IPS DF 6.9 (cell line): ENCODE measurements around the gene MBOAT7.
"Not testable (repeated sequence)": the region's sequence is repeated elsewhere in the genome, so short reads cannot be mapped to it uniquely, and the experiment has no call there.

ENCODE experiments used
- DNase-seq: peaks from one replicate; pipeline ENCODE4 v3.0.0-alpha.2; 2013; ENCODE audit warnings: low read depth, low spot score
- H3K27ac ChIP-seq: one replicate; pipeline ENCODE4 v1.5.1; 2013; ENCODE audit warnings: low read length, control low read depth
- H3K27me3 ChIP-seq: 2 replicates; pipeline ENCODE4 v1.6.1; 2013; ENCODE audit warnings: mild to moderate bottlenecking, low read length; ENCODE audit not compliant: control insufficient read depth, insufficient read depth
- H3K36me3 ChIP-seq: 2 replicates; pipeline ENCODE4 v1.6.1; 2013; ENCODE audit warnings: low read length; ENCODE audit not compliant: control insufficient read depth, insufficient read depth
- H3K4me1 ChIP-seq: 2 replicates; pipeline ENCODE4 v1.6.1; 2013; ENCODE audit warnings: low read length; ENCODE audit not compliant: control insufficient read depth, insufficient read depth
- H3K4me3 ChIP-seq: 2 replicates; pipeline ENCODE4 v1.5.1; 2013; ENCODE audit warnings: mild to moderate bottlenecking, low read length
- H3K9me3 ChIP-seq: 2 replicates; pipeline ENCODE4 v1.6.1; 2013; ENCODE audit warnings: low read length, inconsistent platforms; ENCODE audit not compliant: control insufficient read depth, insufficient read depth
- WGBS: extraction: QIAGEN DNeasy Blood & Tissue Kit; methylation state at CpG from one replicate; pipeline ENCODE4 v1.1.7; 2013; ENCODE audit warnings: mixed read lengths, missing lambda C conversion rate; ENCODE audit not compliant: insufficient read length, insufficient coverage; 5-methylcytosine and 5-hydroxymethylcytosine counted together

Gene MBOAT7

GRCh38 chr19:54208784-54209057, 19.3 kb upstream of the MBOAT7 start:
- H3K36me3 ChIP-seq = peaks cover 34% of the 10 kb centered on the region
- 0 out of 2 replicates have a peak, but pooled peaks cover 3% of the 10 kb centered on the region for H3K4me1 ChIP-seq
- no peak overlapping the region for H3K27ac ChIP-seq
- DNase-seq = no peak
- WGBS = no CpG with 5 or more reads among the region's 8 CpGs
- H3K27me3 ChIP-seq = no peaks in the 10 kb centered on the region
- no peaks in the 10 kb centered on the region for H3K9me3 ChIP-seq
- H3K4me3 ChIP-seq = no peak overlapping the region

- Histone ChIP-seq H3K27ac (no peak overlapping the region), H3K27me3 (no peaks in the 10 kb centered on the region), H3K4me1 (0 out of 2 replicates have a peak, but pooled peaks cover 3% of the 10 kb centered on the region), H3K36me3 (peaks cover 39% of the 10 kb centered on the region), H3K4me3 (no peak overlapping the region), H3K9me3 (no peaks in the 10 kb centered on the region)
- DNase-seq = no peak
- WGBS = no CpG with 5 or more reads among the region's 18 CpGs
These were observed 18.8 kb upstream of the MBOAT7 start for GRCh38 chr19:54207983-54208783.

GRCh38 chr19:54207676-54207982, 18.2 kb upstream of the MBOAT7 start:
- DNase-seq = no peak
- H3K9me3 ChIP-seq = no peaks in the 10 kb centered on the region
- H3K4me1 ChIP-seq = 0 out of 2 replicates have a peak, but pooled peaks cover 3% of the 10 kb centered on the region
- H3K4me3 ChIP-seq = no peak overlapping the region
- WGBS = no CpG with 5 or more reads among the region's 5 CpGs
- H3K27me3 ChIP-seq = no peaks in the 10 kb centered on the region
- no peak overlapping the region for H3K27ac ChIP-seq
- H3K36me3 ChIP-seq = peaks cover 45% of the 10 kb centered on the region

- not testable (repeated sequence) for H3K9me3 ChIP-seq, H3K27ac ChIP-seq, H3K4me3 ChIP-seq, DNase-seq, H3K27me3 ChIP-seq, H3K4me1 ChIP-seq
- WGBS = no CpG with 5 or more reads among the region's 23 CpGs
- H3K36me3 ChIP-seq = peaks cover 49% of the 10 kb centered on the region
These were observed 17.8 kb upstream of the MBOAT7 start for GRCh38 chr19:54207193-54207592.

- peaks cover 4% of the 10 kb centered on the region; the same call in 1 of the 2 replicates for H3K4me1 ChIP-seq
- H3K36me3 ChIP-seq = peaks cover 49% of the 10 kb centered on the region
- WGBS = no CpG with 5 or more reads among the region's 13 CpGs
- no peak overlapping the region for H3K27ac ChIP-seq
- no peaks in the 10 kb centered on the region for H3K27me3 ChIP-seq
- no peaks in the 10 kb centered on the region for H3K9me3 ChIP-seq
- H3K4me3 ChIP-seq = no peak overlapping the region
- no peak for DNase-seq
These were observed 17.4 kb upstream of the MBOAT7 start for GRCh38 chr19:54206831-54207177.

GRCh38 chr19:54206030-54206830, 16.9 kb upstream of the MBOAT7 start:
- H3K9me3 ChIP-seq = no peaks in the 10 kb centered on the region
- H3K27me3 ChIP-seq = no peaks in the 10 kb centered on the region
- no peak overlapping the region for H3K4me3 ChIP-seq
- WGBS = no CpG with 5 or more reads among the region's 27 CpGs
- no peak for DNase-seq
- no peak overlapping the region for H3K27ac ChIP-seq
- peaks cover 54% of the 10 kb centered on the region for H3K36me3 ChIP-seq
- peaks cover 4% of the 10 kb centered on the region; the same call in 1 of the 2 replicates for H3K4me1 ChIP-seq

GRCh38 chr19:54204767-54205468, 15.5 kb upstream of the MBOAT7 start:
- DNase-seq = no peak
- no peak overlapping the region for H3K27ac ChIP-seq
- no peaks in the 10 kb centered on the region for H3K27me3 ChIP-seq
- H3K9me3 ChIP-seq = no peaks in the 10 kb centered on the region
- H3K4me1 ChIP-seq = peaks cover 4% of the 10 kb centered on the region; the same call in 1 of the 2 replicates
- H3K36me3 ChIP-seq = peaks cover 54% of the 10 kb centered on the region
- whole genome bisulfite sequencing = no CpG with 5 or more reads among the region's 4 CpGs
- no peak overlapping the region for H3K4me3 ChIP-seq

- Histone ChIP-seq H3K9me3 (no peaks in the 10 kb centered on the region), H3K27ac (no peak overlapping the region), H3K36me3 (peaks cover 54% of the 10 kb centered on the region), H3K4me3 (no peak overlapping the region), H3K4me1 (peaks cover 4% of the 10 kb centered on the region; the same call in 1 of the 2 replicates), H3K27me3 (no peaks in the 10 kb centered on the region)
- WGBS = no CpG with 5 or more reads among the region's 9 CpGs
- DNase-seq = no peak
These were observed 13.8 kb upstream of the MBOAT7 start for GRCh38 chr19:54203151-54203611.

- peaks cover 4% of the 10 kb centered on the region; the same call in 1 of the 2 replicates for H3K4me1 ChIP-seq
- no peak overlapping the region for H3K27ac ChIP-seq
- DNase-seq = no peak
- H3K36me3 ChIP-seq = peaks cover 44% of the 10 kb centered on the region
- H3K4me3 ChIP-seq = peak overlapping the region; percentile 77; the same call in 1 of the 2 replicates
- H3K27me3 ChIP-seq = no peaks in the 10 kb centered on the region
- no CpG with 5 or more reads among the region's 13 CpGs for WGBS
- H3K9me3 ChIP-seq = no peaks in the 10 kb centered on the region
These were observed 12.6 kb upstream of the MBOAT7 start for GRCh38 chr19:54201980-54202379.

- Histone ChIP-seq H3K9me3 (no peaks in the 10 kb centered on the region), H3K27me3 (no peaks in the 10 kb centered on the region), H3K4me3 (peak overlapping the region; percentile 77), H3K36me3 (peaks cover 36% of the 10 kb centered on the region), H3K27ac (no peak overlapping the region), H3K4me1 (peaks cover 2% of the 10 kb centered on the region; the same call in 1 of the 2 replicates)
- WGBS = no CpG with 5 or more reads among the region's 28 CpGs
- no peak for DNase-seq
These were observed 11.9 kb upstream of the MBOAT7 start for GRCh38 chr19:54201172-54201701.
